ENCODE data around the gene USP37.

Gene USP37

DNA sequence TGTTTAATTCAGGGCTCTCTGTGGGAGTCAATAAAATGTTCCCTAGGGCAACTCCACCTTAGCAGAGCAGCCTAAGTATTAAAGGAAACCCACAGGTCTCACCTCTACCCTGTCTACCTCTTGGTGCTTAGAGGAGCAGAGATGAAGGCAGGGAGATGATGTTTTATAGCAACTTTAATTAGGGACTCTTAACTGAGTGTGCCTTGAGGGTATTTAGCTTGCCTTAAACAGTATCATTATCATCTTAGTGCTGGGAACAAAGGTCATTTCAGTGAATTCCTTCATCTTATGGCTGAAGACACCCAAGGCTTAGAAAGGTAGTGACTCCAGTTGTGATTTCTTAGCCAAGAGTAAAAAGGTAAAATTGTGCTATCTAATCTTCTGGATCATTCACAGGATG lies 122.5 kb downstream of the USP37 start:
- Histone ChIP-seq H3K36me3 (ENCODE audit: insufficient read depth, low read length) (peaks cover 6% of the 10 kb centered on the region; the same call in 1 of the 2 replicates), H3K9ac (ENCODE audit: low read depth, low read length) (no peak overlapping the region), H3K9me3 (ENCODE audit: control insufficient read depth, insufficient read depth, low read length) (no peaks in the 10 kb centered on the region), H3K4me1 (ENCODE audit: insufficient read depth, low read length) (peaks cover 6% of the 10 kb centered on the region)

DNA sequence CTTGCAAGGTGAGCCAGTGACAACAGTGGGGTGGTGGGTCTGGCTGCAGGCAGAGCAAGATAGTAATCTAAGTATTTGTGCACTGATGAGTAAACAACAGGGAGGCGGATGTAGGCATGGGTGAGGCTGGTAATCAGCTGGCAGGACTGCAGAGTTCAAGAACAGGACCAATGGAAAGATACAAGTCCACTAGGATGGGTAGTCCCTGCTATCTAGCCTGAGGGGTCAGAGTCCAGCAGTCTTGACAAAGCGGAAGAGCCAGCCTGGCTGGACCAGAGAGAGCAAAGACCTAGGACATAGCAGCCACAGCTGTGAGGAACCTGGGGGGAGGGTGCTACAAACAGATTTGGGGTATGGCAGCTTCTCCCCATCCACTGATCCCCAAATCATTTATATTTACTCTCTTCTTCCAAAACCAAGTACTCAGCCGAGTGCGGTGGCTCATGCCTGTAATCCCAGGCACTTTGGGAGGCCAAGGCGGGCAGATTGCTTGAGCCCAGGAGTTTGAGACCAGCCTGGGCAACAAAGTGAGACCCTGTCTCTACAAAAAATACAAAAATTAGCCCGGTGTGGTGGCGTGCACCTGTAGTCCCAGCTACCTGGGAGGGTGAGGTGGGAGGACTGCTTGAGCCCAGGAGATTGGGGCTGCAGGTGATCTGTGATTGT lies 123.3 kb downstream of the USP37 start:
- Histone ChIP-seq H3K9ac (ENCODE audit: low read depth, low read length) (no peak overlapping the region), H3K4me1 (ENCODE audit: insufficient read depth, low read length) (peaks cover 6% of the 10 kb centered on the region), H3K9me3 (ENCODE audit: control insufficient read depth, insufficient read depth, low read length) (no peaks in the 10 kb centered on the region), H3K36me3 (ENCODE audit: insufficient read depth, low read length) (peaks cover 6% of the 10 kb centered on the region; the same call in 1 of the 2 replicates)

DNA sequence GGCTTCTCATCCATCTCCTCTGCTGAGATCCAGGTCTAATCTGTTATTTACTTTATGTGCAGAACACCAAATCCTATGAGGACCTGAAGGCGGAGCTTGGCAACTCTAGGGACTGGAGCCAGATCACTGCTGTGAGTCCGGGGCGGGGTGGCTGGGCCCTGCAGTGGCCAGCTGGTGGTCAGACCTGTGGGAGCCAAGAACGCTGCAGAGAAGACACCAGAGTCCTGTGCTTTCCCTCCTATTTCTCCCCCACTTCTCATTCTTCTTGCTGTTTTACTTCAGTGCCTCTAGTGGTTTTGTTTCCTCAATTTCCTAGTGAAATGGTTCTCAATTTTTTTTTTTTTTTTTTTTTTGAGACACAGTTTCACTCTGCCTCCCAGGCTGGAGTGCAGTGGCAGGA lies 129.6 kb downstream of the USP37 start:
- H3K9ac ChIP-seq (ENCODE audit: low read depth, low read length): no peak overlapping the region
- H3K9me3 ChIP-seq (ENCODE audit: control insufficient read depth, insufficient read depth, low read length): no peaks in the 10 kb centered on the region
- H3K4me1 ChIP-seq (ENCODE audit: insufficient read depth, low read length): peaks cover 2% of the 10 kb centered on the region; the same call in 1 of the 2 replicates
- H3K36me3 ChIP-seq (ENCODE audit: insufficient read depth, low read length): no peaks in the 10 kb centered on the region

DNA sequence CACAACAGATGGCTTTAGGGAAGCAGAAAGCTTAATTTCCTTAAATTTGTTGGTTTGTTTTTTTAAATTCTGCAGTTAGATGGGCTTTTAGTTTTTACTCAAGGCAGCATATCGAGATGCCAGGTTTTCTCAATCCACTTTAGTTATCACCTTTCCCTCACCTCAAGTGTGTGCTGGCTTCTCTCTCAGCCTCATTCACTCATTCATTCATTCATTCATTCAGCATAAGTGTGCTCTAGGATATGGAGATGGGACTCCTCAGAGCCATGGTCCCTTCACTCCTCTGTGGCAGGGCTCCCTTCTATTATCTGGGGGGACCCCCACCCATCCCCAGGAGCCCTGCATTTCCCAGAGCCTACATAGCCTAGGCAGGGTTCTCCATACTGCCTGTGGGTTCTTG lies 130.2 kb downstream of the USP37 start:
- peaks cover 2% of the 10 kb centered on the region; the same call in 1 of the 2 replicates for H3K4me1 ChIP-seq (ENCODE audit: insufficient read depth, low read length)
- H3K9ac ChIP-seq (ENCODE audit: low read depth, low read length): no peak overlapping the region
- no peaks in the 10 kb centered on the region for H3K36me3 ChIP-seq (ENCODE audit: insufficient read depth, low read length)
- no peaks in the 10 kb centered on the region for H3K9me3 ChIP-seq (ENCODE audit: control insufficient read depth, insufficient read depth, low read length)

DNA sequence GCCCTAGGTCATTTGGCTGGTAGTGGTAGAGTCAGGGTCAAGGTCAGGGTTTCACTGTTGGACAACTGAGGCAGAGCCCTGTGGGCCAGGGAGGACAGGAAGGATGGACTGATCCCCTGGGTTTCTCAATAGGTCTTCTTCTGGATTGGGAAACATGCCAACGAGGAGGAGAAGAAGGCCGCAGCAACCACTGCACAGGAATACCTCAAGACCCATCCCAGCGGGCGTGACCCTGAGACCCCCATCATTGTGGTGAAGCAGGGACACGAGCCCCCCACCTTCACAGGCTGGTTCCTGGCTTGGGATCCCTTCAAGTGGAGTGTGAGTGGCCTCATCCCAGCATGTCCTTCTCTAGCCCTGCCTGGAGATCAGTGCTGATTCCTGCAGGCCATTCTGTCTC lies 131.2 kb downstream of the USP37 start:
- H3K9me3 ChIP-seq (ENCODE audit: control insufficient read depth, insufficient read depth, low read length): no peaks in the 10 kb centered on the region
- no peaks in the 10 kb centered on the region for H3K36me3 ChIP-seq (ENCODE audit: insufficient read depth, low read length)
- peaks cover 2% of the 10 kb centered on the region; the same call in 1 of the 2 replicates for H3K4me1 ChIP-seq (ENCODE audit: insufficient read depth, low read length)
- no peak overlapping the region for H3K9ac ChIP-seq (ENCODE audit: low read depth, low read length)

DNA sequence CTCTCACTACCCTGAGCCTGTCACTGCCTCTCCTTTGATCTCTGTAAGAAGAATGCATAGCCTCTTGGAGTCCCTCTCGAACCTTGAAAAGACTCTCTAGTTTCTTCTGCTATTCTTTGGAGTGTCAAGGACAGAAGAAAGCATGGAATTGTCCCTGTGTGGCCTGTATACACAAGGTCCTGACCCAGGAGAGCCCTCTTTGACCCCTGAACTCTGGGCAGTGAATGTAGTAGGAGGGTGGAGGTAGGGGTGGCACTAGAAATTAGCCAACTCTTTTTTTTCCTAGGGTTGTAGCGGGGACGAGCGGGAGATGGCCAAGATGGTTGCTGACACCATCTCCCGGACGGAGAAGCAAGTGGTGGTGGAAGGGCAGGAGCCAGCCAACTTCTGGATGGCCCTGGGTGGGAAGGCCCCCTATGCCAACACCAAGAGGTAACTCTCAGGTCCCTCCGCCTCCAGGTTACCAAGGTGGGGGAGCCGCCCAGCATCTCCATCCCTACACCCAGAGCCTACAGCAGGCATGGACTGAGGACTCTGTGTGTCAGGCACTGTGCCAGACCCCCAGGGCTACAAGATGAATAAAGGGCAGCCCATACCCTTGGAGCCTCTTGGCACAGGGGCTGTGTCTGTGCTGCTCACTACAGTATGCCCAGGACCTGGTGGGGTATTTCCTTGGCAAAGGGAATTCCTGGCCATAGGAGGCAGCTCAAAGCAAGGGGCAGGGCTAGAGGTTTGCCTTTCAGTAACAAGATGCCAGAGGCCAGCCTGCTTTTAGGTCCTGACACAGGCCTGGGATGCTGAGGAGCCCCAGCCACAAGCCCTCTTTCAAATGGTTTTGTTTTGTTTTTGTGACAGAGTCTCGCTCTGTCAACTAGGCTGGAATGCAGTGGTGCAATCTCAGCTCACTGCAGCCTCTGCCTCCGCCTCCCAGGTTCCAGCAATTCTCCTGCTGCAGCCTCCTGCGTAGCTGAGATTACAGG lies 132.9 kb downstream of the USP37 start:
- Histone ChIP-seq H3K4me1 (ENCODE audit: insufficient read depth, low read length) (peaks cover 2% of the 10 kb centered on the region; the same call in 1 of the 2 replicates), H3K9ac (ENCODE audit: low read depth, low read length) (no peak overlapping the region), H3K9me3 (ENCODE audit: control insufficient read depth, insufficient read depth, low read length) (no peaks in the 10 kb centered on the region), H3K36me3 (ENCODE audit: insufficient read depth, low read length) (no peaks in the 10 kb centered on the region)

DNA sequence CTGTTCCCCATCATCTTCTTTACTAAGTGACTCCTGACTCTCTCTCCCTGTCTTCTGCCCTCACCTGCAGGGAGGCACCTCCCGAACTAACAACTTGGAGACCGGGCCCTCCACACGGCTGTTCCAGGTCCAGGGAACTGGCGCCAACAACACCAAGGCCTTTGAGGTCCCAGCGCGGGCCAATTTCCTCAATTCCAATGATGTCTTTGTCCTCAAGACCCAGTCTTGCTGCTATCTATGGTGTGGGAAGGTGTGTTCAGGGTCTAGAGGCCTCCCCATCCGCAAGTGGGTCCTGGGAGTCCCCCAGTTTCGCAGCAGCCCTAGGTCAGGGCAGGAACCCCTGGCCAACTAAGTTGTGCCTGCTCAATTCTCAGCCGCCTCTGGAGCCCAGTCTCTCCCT lies 133.7 kb downstream of the USP37 start:
- Histone ChIP-seq H3K4me1 (ENCODE audit: insufficient read depth, low read length) (peaks cover 2% of the 10 kb centered on the region; the same call in 1 of the 2 replicates), H3K9ac (ENCODE audit: low read depth, low read length) (no peak overlapping the region), H3K36me3 (ENCODE audit: insufficient read depth, low read length) (no peaks in the 10 kb centered on the region), H3K9me3 (ENCODE audit: control insufficient read depth, insufficient read depth, low read length) (no peaks in the 10 kb centered on the region)

DNA sequence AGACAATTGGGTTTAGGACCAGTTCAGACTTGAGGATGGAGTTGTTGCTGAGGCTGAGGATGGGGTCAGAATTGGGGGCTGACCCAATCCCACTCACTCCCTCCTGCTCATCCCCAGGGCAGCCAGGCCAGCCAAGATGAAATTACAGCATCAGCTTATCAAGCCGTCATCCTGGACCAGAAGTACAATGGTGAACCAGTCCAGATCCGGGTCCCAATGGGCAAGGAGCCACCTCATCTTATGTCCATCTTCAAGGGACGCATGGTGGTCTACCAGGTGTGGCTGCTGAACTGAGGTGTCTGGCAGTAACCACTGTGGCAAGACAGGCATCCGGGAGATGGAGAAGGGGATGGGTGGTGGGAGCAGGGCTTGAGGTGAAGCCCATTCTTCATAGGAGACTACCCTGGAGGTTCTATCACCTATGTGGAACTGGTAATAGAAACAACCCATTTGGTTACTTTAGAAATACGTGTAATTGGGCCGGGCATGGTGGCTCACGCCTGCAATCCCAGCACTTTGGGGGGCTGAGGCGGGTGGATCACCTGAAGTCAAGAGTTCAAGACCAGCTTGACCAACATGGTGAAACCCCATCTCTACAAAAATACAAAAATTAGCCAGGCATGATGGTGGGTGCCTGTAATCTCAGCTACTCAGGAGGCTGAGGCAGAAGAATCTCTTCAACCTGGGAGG lies 135.3 kb downstream of the USP37 start:
- H3K36me3 ChIP-seq (ENCODE audit: insufficient read depth, low read length): no peaks in the 10 kb centered on the region
- H3K9ac ChIP-seq (ENCODE audit: low read depth, low read length): no peak overlapping the region
- H3K4me1 ChIP-seq (ENCODE audit: insufficient read depth, low read length): peaks cover 2% of the 10 kb centered on the region; the same call in 1 of the 2 replicates
- H3K9me3 ChIP-seq (ENCODE audit: control insufficient read depth, insufficient read depth, low read length): no peaks in the 10 kb centered on the region

DNA sequence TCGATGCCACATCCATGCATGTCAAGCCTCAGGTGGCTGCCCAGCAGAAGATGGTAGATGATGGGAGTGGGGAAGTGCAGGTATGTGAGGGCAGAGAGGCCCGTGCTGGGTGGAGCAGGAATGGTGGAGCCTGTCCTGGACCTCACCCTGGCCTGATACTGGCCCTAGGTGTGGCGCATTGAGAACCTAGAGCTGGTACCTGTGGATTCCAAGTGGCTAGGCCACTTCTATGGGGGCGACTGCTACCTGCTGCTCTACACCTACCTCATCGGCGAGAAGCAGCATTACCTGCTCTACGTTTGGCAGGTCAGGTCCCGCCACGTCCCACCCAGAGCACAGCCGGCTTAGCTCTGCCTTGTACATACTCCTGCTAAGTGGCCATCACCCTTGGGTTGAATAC lies 136.3 kb downstream of the USP37 start:
- H3K9ac ChIP-seq (ENCODE audit: low read depth, low read length): no peak overlapping the region
- H3K36me3 ChIP-seq (ENCODE audit: insufficient read depth, low read length): no peaks in the 10 kb centered on the region
- peaks cover 2% of the 10 kb centered on the region; the same call in 1 of the 2 replicates for H3K4me1 ChIP-seq (ENCODE audit: insufficient read depth, low read length)
- H3K9me3 ChIP-seq (ENCODE audit: control insufficient read depth, insufficient read depth, low read length): no peaks in the 10 kb centered on the region

DNA sequence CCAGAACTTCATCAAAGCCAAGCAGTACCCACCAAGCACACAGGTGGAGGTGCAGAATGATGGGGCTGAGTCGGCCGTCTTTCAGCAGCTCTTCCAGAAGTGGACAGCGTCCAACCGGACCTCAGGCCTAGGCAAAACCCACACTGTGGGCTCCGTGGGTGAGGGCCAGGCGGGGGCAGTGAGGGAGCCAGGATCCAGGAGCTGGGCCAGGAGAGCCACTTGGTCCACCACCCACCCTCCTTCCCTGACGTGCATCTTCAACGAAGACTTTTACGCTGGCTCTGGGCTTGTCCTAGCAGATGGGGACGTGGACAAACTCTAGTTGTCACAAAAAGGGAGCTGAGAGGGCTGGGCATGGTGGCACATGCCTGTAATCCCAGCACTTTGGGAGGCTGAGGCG lies 137.4 kb downstream of the USP37 start:
- Histone ChIP-seq H3K9me3 (ENCODE audit: control insufficient read depth, insufficient read depth, low read length) (no peaks in the 10 kb centered on the region), H3K9ac (ENCODE audit: low read depth, low read length) (no peak overlapping the region), H3K4me1 (ENCODE audit: insufficient read depth, low read length) (peaks cover 2% of the 10 kb centered on the region; the same call in 1 of the 2 replicates)

DNA sequence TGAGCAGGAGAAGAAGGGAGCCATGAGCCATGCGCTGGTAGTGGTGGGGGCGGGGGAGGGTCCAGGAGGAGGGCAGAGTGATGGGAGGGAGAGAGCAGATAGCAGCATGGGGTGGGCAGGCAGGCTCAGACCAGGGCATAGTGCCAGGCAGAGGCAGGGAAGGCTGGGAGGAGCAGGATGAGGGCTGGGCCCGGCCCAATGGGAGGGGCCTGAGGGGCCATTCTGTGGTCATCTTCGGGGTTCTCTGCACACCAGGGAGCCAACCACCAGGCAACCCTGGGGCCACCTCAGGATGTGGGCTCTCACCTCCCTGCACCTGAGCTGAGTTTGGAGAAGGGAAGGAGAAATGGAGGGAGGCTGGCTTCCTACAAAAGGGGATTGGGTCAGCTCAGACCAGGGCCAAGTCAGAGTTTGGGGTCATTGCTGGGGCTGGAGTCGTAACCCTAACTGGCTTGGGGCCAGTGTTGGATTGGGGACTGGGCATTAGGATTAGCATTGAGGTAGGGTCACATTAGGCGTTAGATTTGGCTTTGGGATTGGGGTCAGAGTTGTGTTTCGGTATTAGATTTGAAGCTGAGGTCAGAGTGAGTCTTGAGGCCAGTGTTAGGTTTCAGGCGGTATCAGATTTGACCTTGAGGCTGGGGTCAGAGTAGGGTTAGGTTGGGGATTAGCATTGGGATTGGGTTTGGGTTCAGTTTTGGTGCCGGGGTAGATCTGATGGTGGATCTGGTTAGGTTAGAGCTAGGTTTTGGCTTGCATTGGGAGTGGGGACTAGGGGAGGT lies 138.0 kb downstream of the USP37 start:
- H3K9ac ChIP-seq (ENCODE audit: low read depth, low read length): no peak overlapping the region
- H3K9me3 ChIP-seq (ENCODE audit: control insufficient read depth, insufficient read depth, low read length): no peaks in the 10 kb centered on the region
- no peaks in the 10 kb centered on the region for H3K36me3 ChIP-seq (ENCODE audit: insufficient read depth, low read length)
- H3K4me1 ChIP-seq (ENCODE audit: insufficient read depth, low read length): no peaks in the 10 kb centered on the region

More for the DNA sequence above, 137.4 kb downstream of the USP37 start:
- no peaks in the 10 kb centered on the region for H3K36me3 ChIP-seq (ENCODE audit: insufficient read depth, low read length)

DNA sequence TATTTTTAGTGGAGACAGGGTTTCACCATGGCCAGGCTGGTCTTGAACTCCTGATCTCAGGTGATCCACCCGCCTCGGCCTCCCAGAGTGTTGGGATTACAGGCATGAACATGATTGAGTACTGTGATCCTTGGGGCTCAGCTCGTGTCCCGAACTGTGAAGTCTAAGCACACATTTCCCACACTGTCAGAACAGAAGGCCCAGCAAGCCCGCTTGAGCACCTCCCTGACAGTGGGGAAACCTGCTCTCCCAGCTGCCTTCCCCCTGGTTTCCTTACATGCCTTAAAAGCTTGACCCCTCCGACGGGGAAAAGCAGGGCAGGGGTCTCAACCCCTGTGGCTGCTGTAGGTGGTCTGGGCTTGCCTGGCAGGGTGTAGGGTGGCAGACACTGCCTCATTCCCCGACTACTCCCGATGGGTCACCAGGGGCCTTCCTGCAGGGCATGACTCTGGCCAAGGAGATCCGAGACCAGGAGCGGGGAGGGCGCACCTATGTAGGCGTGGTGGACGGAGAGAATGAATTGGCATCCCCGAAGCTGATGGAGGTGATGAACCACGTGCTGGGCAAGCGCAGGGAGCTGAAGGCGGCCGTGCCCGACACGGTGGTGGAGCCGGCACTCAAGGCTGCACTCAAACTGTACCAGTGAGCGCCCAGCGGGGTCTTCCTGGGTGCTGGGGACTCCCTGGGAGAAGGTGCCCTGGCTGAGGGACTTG lies 139.1 kb downstream of the USP37 start:
- Histone ChIP-seq H3K36me3 (ENCODE audit: insufficient read depth, low read length) (no peaks in the 10 kb centered on the region), H3K9me3 (ENCODE audit: control insufficient read depth, insufficient read depth, low read length) (no peaks in the 10 kb centered on the region), H3K4me1 (ENCODE audit: insufficient read depth, low read length) (no peaks in the 10 kb centered on the region), H3K9ac (ENCODE audit: low read depth, low read length) (no peak overlapping the region)

DNA sequence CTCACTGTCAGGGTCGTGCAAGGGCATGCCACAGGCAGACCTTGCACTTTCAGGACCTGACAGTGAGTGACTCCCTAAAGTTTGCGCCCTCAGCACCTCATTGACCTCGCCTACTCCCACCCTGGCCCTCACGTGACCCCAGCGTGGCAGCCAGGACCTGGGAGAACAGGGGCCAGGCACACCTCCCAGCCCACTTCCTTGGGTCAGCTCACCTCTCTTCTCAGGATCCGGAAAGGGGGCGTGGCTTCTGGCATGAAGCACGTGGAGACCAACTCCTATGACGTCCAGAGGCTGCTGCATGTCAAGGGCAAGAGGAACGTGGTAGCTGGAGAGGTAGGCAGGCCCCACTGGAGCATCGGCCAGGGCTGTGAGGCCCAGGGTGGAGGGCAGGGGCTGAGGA lies 140.4 kb downstream of the USP37 start:
- Histone ChIP-seq H3K9me3 (ENCODE audit: control insufficient read depth, insufficient read depth, low read length) (no peaks in the 10 kb centered on the region), H3K4me1 (ENCODE audit: insufficient read depth, low read length) (no peaks in the 10 kb centered on the region), H3K36me3 (ENCODE audit: insufficient read depth, low read length) (no peaks in the 10 kb centered on the region), H3K9ac (ENCODE audit: low read depth, low read length) (no peak overlapping the region)
